H1 (cell line): ENCODE data around the gene STAMBP. TPM values are rescaled to one million over a fixed set of nuclear protein-coding genes. Genes with fewer than 3 reads are reported as not detected.

Experiments used
- ASH2L ChIP-seq: fragments of 200-600, 300-600 bp; sonication (generic); IDR thresholded peaks from one replicate; pipeline ENCODE4 v1.7.1; 2017; ENCODE audit warnings: low read length
- CBX8 ChIP-seq: fragments of 300-800, 300-1000 bp; sonication (generic); IDR thresholded peaks from 2 replicates; pipeline ENCODE4 v1.7.1; 2016; ENCODE audit warnings: low read depth, low read length, borderline replicate concordance
- CREB1 ChIP-seq: IDR thresholded peaks from 2 replicates; pipeline ENCODE4 v1.6.1; 2012; ENCODE audit warnings: inconsistent platforms
- HDAC6 ChIP-seq: IDR thresholded peaks from one replicate; pipeline ENCODE4 v1.7.1; 2012; ENCODE audit warnings: low read depth, mild to moderate bottlenecking, inconsistent platforms, low read length, moderate library complexity
- KDM4A ChIP-seq: IDR thresholded peaks from one replicate; pipeline ENCODE4 v1.7.1; 2012; ENCODE audit warnings: low read depth, mild to moderate bottlenecking, moderate library complexity, low read length, inconsistent platforms; ENCODE audit not compliant: severe bottlenecking
- MAFK ChIP-seq: IDR thresholded peaks from 2 replicates; pipeline ENCODE4 v1.6.1; 2012; ENCODE audit warnings: low read depth, mild to moderate bottlenecking, improper control_type of control experiment, low read length
- NANOG ChIP-seq: IDR thresholded peaks from 2 replicates; pipeline ENCODE4 v1.6.1; 2011; ENCODE audit warnings: low read length, low read depth, mild to moderate bottlenecking, inconsistent platforms; ENCODE audit not compliant: insufficient read depth, poor library complexity, severe bottlenecking
- PHF8 ChIP-seq: fragments of 200-600 bp; sonication (generic); conservative IDR thresholded peaks from 2 replicates; pipeline ENCODE4 v1.7.1; 2012; ENCODE audit warnings: low read depth, mild to moderate bottlenecking, inconsistent platforms, low read length, moderate library complexity
- POLR2A ChIP-seq, 2 experiments: IDR thresholded peaks; 1 replicate in 1 of 2; 2 replicates in 1 of 2; pipeline ENCODE4 v1.6.1; 2011; ENCODE audit warnings: low read depth in 2 of 2, low read length in 2 of 2, mild to moderate bottlenecking in 2 of 2; ENCODE audit errors: control extremely low read depth in 1 of 2
- POU5F1 ChIP-seq: IDR thresholded peaks from 2 replicates; pipeline ENCODE4 v1.6.1; 2011; ENCODE audit warnings: low read depth, mild to moderate bottlenecking, low read length, moderate library complexity
- RNF2 ChIP-seq: fragments of 200-900, 300-1000 bp; sonication (generic); IDR thresholded peaks from 2 replicates; pipeline ENCODE4 v1.7.1; 2016; ENCODE audit warnings: borderline replicate concordance, low read depth, mild to moderate bottlenecking, antibody characterized with exemption, low read length; ENCODE audit not compliant: poor library complexity, severe bottlenecking; ENCODE audit errors: missing control alignments
- SAP30 ChIP-seq: fragments of 300-600 bp; sonication (generic); IDR thresholded peaks from 2 replicates; pipeline ENCODE4 v1.7.1; 2012; ENCODE audit warnings: low read length, moderate library complexity, mild to moderate bottlenecking, inconsistent platforms; ENCODE audit not compliant: insufficient read depth, insufficient replicate concordance
- SIN3A ChIP-seq, 2 experiments: IDR thresholded peaks in 1 of 2; conservative IDR thresholded peaks in 1 of 2; 2 replicates each; pipeline ENCODE4 v1.6.1; 2011 to 2012; ENCODE audit warnings: low read length in 2 of 2, improper control_type of control experiment in 1 of 2, low read depth in 1 of 2, mild to moderate bottlenecking in 1 of 2
- TBP ChIP-seq: IDR thresholded peaks from 2 replicates; pipeline ENCODE4 v1.6.1; 2011; ENCODE audit warnings: low read depth, low read length, improper control_type of control experiment
- polyA plus RNA-seq, 7 experiments: library from polyadenylated mRNA; depleted of rRNA in 3 of 7; stranded (reverse) in 5 of 7; unstranded in 2 of 7; fragments of >200 nt in 5 of 7; fragments of 200-250 nt in 2 of 7; gene quantifications; 1 replicate in 5 of 7; 2 replicates in 1 of 7; 4 replicates in 1 of 7; pipeline versions ENCODE4 v1.2.1 to v1.2.3, GENCODE V29; 2011 to 2013; ENCODE audit warnings: missing spikeins in 2 of 7, mixed read lengths in 2 of 7
- total RNA-seq: library from RNA; stranded (reverse); fragmentation: NEBNext Ultra II Directional; extraction: Animal tissue kit (Norgen Biotek cat#: 25700); gene quantifications from 2 replicates; pipeline ENCODE4 v1.2.1, GENCODE V29; 2021
- TF ChIP-seq, protein P1 (sequence below): IDR thresholded peaks from 2 replicates; pipeline ENCODE4 v1.6.1; 2012; ENCODE audit warnings: low read length, inconsistent platforms
- TF ChIP-seq, protein P2 (sequence below), 3 experiments: IDR thresholded peaks; 1 replicate in 2 of 3; 2 replicates in 1 of 3; pipeline versions ENCODE4 v1.5.1 to v1.6.1; 2011; ENCODE audit warnings: low read length in 3 of 3, mild to moderate bottlenecking in 3 of 3, inconsistent platforms in 2 of 3, low read depth in 1 of 3, moderate library complexity in 1 of 3; ENCODE audit not compliant: insufficient read depth in 1 of 3; ENCODE audit errors: control extremely low read depth in 1 of 3

Gene STAMBP
- total and polyA plus RNA-seq, 2 of the 8 experiments (the other 6 are each of a cell fraction or from before 2014, with no cell fraction given), result 35.8 to 49.7 TPM

DNA sequence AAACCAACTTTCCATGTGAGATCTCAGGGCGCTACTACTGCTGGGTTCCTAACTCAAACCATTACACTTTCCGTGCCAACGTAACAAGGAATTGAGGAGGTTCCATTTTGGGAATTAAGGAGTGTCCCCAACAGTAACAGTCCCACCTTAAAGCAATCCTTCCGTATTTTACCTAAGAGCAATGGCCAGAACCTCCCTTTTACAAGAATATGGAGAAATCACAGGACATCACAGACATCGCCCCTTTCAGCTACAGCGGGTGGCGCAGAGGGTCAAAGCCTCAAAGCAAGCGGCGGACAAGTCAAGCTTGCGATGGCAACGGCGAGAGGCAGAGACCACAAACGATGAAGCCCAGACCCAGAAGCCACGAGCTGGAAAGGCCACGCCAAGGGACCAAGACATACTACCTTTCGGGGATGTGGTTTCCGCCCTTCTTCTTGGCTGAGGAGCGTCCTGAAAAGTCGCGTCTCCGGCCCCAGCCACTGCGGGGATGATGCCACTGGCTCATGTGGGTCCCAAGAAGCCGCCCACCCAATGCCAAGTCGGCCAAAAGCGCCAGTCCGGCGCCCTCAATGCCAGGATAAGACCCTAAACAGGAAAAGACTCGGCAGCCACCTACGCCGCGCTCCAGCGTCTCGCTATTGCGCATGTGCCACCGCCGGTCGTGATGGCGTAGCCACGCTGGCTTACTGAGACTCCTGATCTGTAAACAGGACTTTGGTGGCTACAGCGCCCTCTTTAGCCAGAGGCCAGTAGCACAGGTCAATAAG is 49.1 kb upstream of the STAMBP start, which contains the start of gene DUSP11 (continued):
- peak; percentile 90 for TF ChIP-seq PHF8
- TF ChIP-seq KDM4A, result peak; percentile 75
- TF ChIP-seq ASH2L, result peak; percentile 91
- no peak for TF ChIP-seq CBX8
- TF ChIP-seq POLR2A (IDR thresholded peaks at IDR 0.05; ENCODE audit: control extremely low read depth in 1 of 2, low read depth in 2 of 2, low read length in 2 of 2), result peak; percentile 76 to 78
- no peak for TF ChIP-seq RNF2
- TF ChIP-seq HDAC6, result no peak
- TF ChIP-seq POU5F1, result no peak
- TF ChIP-seq CREB1, result peak; percentile 74
- TF ChIP-seq SAP30, result peak; percentile 90
- no peak for TF ChIP-seq MAFK
- peak; percentile 30 to 72; a peak in 2 of 4 replicates for TF ChIP-seq SIN3A (conservative IDR thresholded peaks at IDR 0.05 in 1 of 2, IDR thresholded peaks at IDR 0.05 in 1 of 2; ENCODE audit: low read depth in 1 of 2, low read length in 2 of 2)
- TF ChIP-seq, protein P1, sequence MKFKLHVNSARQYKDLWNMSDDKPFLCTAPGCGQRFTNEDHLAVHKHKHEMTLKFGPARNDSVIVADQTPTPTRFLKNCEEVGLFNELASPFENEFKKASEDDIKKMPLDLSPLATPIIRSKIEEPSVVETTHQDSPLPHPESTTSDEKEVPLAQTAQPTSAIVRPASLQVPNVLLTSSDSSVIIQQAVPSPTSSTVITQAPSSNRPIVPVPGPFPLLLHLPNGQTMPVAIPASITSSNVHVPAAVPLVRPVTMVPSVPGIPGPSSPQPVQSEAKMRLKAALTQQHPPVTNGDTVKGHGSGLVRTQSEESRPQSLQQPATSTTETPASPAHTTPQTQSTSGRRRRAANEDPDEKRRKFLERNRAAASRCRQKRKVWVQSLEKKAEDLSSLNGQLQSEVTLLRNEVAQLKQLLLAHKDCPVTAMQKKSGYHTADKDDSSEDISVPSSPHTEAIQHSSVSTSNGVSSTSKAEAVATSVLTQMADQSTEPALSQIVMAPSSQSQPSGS, result 0 out of 2 replicates have a peak, but pooled peaks have one; percentile 6
- TF ChIP-seq, protein P2, sequence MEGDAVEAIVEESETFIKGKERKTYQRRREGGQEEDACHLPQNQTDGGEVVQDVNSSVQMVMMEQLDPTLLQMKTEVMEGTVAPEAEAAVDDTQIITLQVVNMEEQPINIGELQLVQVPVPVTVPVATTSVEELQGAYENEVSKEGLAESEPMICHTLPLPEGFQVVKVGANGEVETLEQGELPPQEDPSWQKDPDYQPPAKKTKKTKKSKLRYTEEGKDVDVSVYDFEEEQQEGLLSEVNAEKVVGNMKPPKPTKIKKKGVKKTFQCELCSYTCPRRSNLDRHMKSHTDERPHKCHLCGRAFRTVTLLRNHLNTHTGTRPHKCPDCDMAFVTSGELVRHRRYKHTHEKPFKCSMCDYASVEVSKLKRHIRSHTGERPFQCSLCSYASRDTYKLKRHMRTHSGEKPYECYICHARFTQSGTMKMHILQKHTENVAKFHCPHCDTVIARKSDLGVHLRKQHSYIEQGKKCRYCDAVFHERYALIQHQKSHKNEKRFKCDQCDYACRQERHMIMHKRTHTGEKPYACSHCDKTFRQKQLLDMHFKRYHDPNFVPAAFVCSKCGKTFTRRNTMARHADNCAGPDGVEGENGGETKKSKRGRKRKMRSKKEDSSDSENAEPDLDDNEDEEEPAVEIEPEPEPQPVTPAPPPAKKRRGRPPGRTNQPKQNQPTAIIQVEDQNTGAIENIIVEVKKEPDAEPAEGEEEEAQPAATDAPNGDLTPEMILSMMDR (IDR thresholded peaks at IDR 0.05; ENCODE audit: control extremely low read depth in 1 of 3, insufficient read depth in 1 of 3, low read depth in 1 of 3, low read length in 3 of 3), result peak; percentile 74 to 98 (median 76)
- peak; percentile 75 for TF ChIP-seq TBP
- TF ChIP-seq NANOG, result no peak
